ENCODE results near the gene YARS1. TPM values are rescaled to one million over a fixed set of nuclear protein-coding genes. Genes with fewer than 3 reads are reported as not detected.

Gene YARS1
- total RNA-seq, 2 donors from 2014 or later: 217 to 236 TPM

DNA sequence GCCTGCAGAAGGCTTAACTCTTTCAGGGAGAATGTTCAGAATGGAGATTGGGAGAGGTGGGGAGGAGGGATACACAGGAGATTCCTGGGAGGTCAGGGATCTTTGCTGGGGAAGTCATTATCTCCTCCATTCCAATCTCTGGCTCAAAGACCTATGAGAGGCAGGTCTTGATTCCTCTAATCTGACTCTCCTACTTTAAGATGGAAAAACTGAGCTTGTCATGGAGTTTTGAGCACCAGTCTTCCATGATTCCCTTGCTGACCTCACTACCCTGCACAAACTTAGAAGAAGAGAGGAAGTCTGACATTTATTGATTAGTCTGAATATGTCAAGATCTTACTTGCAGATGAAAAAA is 73.1 kb downstream of the YARS1 start:
- Mint-ChIP-seq H3K9me3 (no peaks in the 10 kb centered on the region), H3K36me3 (no peaks in the 10 kb centered on the region), H3K27ac (no peak overlapping the region)
- DNase-seq (ENCODE audit: low spot score in 2 of 2) (no peak), ATAC-seq (no peak)

GRCh38 chr1:32743380-32744070 is 73.6 kb downstream of the YARS1 start:
- no peaks in the 10 kb centered on the region for H3K36me3 Mint-ChIP-seq
- ATAC-seq (no peak), DNase-seq (ENCODE audit: low spot score in 2 of 2) (no peak)
- H3K27ac Mint-ChIP-seq: no peak overlapping the region
- H3K9me3 Mint-ChIP-seq: no peaks in the 10 kb centered on the region

DNA sequence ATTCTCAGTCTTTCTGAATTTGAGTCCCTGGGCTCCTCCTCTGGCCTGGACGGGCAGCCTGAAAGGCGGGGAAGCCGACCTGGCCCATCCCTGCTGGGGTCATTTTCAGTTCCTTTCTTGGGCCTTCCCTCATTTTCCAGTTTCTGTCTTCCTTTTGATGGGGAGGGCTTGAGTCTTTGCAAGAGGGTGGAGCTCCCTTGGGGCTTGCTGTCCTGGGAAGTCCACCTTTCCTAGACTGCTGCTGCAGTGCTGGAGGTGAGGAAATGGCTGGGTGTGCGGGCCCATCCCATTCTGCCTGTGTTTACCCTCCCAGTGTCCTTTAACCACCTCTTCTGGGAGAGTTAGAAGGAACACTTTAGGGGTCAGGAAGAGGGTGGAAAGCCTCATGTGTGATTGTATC is 74.2 kb downstream of the YARS1 start:
- no peaks in the 10 kb centered on the region for H3K36me3 Mint-ChIP-seq
- ATAC-seq: no peak
- no peak for DNase-seq (ENCODE audit: low spot score in 2 of 2)
- H3K27ac Mint-ChIP-seq: no peak overlapping the region
- H3K9me3 Mint-ChIP-seq: no peaks in the 10 kb centered on the region

- DNase-seq (ENCODE audit: low spot score in 2 of 2) (no peak), ATAC-seq (no peak)
- H3K27ac Mint-ChIP-seq: no peak overlapping the region
- no peaks in the 10 kb centered on the region for H3K36me3 Mint-ChIP-seq
- H3K9me3 Mint-ChIP-seq: no peaks in the 10 kb centered on the region
Measured at GRCh38 chr1:32742199-32742947, 74.8 kb downstream of the YARS1 start.

DNA sequence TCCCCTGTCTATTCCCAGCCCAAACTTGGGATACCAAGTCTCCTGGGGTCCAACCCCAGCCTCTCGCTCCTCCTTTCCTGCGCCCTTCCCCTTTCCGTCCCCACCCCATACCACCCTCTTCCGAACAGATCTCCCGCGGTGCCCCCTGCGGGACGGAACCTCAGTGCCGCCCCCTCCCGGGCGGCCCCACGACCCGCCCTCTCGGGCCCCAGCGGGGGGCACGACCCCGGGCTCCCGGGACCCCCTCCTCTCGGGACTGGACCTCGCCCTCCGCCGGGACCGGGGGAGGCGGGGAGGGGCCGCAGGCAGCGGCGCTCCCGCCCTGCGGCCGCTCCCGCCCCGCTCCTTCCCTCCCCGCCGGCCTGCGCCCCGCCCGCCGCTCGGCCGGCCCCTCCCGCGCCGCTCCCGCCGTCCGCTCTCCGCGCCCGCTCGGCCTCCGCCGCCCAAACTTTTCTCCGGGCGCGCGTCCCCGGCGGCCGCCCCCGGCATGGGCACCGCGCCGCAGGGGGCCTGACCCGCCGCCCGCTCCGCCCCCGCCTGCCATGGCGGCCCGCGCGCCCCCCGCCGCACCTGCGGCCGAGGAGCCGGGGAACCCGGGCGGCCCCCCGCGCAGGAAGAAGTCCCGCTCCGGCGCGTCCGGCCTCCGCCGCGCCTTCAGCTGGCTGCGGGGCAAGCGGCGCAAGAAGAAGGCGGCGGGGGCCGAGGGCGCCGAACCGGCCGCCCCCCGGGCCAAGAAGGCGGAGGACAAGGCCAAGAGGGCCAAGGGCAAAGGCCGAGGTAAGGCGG is 75.6 kb downstream of the YARS1 start:
- DNase-seq (ENCODE audit: low spot score in 2 of 2) (no peak), ATAC-seq (peak in 1 of 2 donors; percentile 51)
- no peaks in the 10 kb centered on the region for H3K36me3 Mint-ChIP-seq
- H3K27ac Mint-ChIP-seq: no peak overlapping the region
- H3K9me3 Mint-ChIP-seq: no peaks in the 10 kb centered on the region

- H3K36me3 Mint-ChIP-seq: no peaks in the 10 kb centered on the region
- H3K27ac Mint-ChIP-seq: no peak overlapping the region
- DNase-seq (ENCODE audit: low spot score in 2 of 2) (no peak), ATAC-seq (no peak)
- H3K9me3 Mint-ChIP-seq: no peaks in the 10 kb centered on the region
Measured at GRCh38 chr1:32741059-32741412, 76.1 kb downstream of the YARS1 start.

GRCh38 chr1:32736812-32737791 is 80.1 kb downstream of the YARS1 start:
- no peak overlapping the region for H3K27ac Mint-ChIP-seq
- H3K9me3 Mint-ChIP-seq: no peaks in the 10 kb centered on the region
- H3K36me3 Mint-ChIP-seq: no peaks in the 10 kb centered on the region
- ATAC-seq (no peak), DNase-seq (ENCODE audit: low spot score in 2 of 2) (no peak)

GRCh38 chr1:32733582-32734321 is 83.4 kb downstream of the YARS1 start:
- ATAC-seq (no peak), DNase-seq (ENCODE audit: low spot score in 2 of 2) (no peak)
- Mint-ChIP-seq H3K36me3 (no peaks in the 10 kb centered on the region), H3K9me3 (no peaks in the 10 kb centered on the region), H3K27ac (no peak overlapping the region)

- Mint-ChIP-seq H3K9me3 (no peaks in the 10 kb centered on the region), H3K36me3 (no peaks in the 10 kb centered on the region), H3K27ac (no peak overlapping the region)
- DNase-seq (ENCODE audit: low spot score in 2 of 2) (no peak), ATAC-seq (no peak)
Measured at GRCh38 chr1:32729254-32730046, 87.7 kb downstream of the YARS1 start.

GRCh38 chr1:32728413-32729077 is 88.6 kb downstream of the YARS1 start:
- Mint-ChIP-seq H3K9me3 (no peaks in the 10 kb centered on the region), H3K27ac (peak overlapping the region in 1 of 2 donors; percentile 87), H3K36me3 (no peaks in the 10 kb centered on the region)
- ATAC-seq: no peak
- DNase-seq (ENCODE audit: low spot score in 2 of 2): no peak

- Mint-ChIP-seq H3K36me3 (no peaks in the 10 kb centered on the region), H3K9me3 (no peaks in the 10 kb centered on the region), H3K27ac (no peak overlapping the region)
- ATAC-seq (no peak), DNase-seq (ENCODE audit: low spot score in 2 of 2) (no peak)
Measured at GRCh38 chr1:32727876-32728275, 89.3 kb downstream of the YARS1 start.

GRCh38 chr1:32725615-32725982 is 91.6 kb downstream of the YARS1 start:
- Mint-ChIP-seq H3K9me3 (no peaks in the 10 kb centered on the region), H3K27ac (peak overlapping the region in 1 of 2 donors; percentile 8), H3K36me3 (no peaks in the 10 kb centered on the region)
- ATAC-seq (no peak), DNase-seq (ENCODE audit: low spot score in 2 of 2) (no peak)

All from activated naive CD4-positive, alpha-beta T cell treated with anti-CD3 and anti-CD28 coated beads, Interleukin-2, amount 50 U/mL, for 72 hours (primary cell).